ENCODE results near the gene ARHGEF11.

DNA sequence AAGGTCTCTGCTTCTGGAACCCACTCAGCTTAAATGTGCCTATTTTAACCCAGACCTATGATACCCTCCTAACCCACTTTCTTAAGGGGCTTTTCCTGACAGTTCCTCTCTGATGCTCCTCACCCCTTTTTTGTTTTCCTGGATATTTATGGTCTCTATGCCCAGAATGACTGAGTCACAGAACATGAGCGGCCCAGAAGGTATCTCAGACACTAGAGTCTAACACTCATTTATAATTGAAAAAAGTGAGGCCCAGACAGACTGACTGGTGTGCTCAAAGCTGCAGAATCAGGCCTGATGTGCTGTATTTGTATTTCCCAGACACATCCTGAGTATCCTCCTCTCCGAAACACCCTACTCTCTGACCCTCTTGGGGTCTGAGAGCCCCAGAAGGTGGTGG is 81.1 kb downstream of the ARHGEF11 start:
- TF ChIP-seq, protein P1, sequence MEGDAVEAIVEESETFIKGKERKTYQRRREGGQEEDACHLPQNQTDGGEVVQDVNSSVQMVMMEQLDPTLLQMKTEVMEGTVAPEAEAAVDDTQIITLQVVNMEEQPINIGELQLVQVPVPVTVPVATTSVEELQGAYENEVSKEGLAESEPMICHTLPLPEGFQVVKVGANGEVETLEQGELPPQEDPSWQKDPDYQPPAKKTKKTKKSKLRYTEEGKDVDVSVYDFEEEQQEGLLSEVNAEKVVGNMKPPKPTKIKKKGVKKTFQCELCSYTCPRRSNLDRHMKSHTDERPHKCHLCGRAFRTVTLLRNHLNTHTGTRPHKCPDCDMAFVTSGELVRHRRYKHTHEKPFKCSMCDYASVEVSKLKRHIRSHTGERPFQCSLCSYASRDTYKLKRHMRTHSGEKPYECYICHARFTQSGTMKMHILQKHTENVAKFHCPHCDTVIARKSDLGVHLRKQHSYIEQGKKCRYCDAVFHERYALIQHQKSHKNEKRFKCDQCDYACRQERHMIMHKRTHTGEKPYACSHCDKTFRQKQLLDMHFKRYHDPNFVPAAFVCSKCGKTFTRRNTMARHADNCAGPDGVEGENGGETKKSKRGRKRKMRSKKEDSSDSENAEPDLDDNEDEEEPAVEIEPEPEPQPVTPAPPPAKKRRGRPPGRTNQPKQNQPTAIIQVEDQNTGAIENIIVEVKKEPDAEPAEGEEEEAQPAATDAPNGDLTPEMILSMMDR (IDR thresholded peaks at IDR 0.05), result no peak
- TF ChIP-seq POLR2A (IDR thresholded peaks at IDR 0.05; ENCODE audit: low read depth) (no peak), EP300 (IDR thresholded peaks at IDR 0.05) (no peak)
